A673 (cell line): ENCODE results near the gene VWA1.

Experiments used
- CTCF ChIP-seq: fragments of 300-800, 200-600 bp; sonication (generic); conservative IDR thresholded peaks from 2 replicates; pipeline ENCODE4 v1.5.1; 2017; ENCODE audit warnings: low read depth, mild to moderate bottlenecking, antibody characterized with exemption, low read length, moderate library complexity, mixed read lengths
- EZH2 ChIP-seq: fragments of 200-600 bp; sonication (generic); IDR thresholded peaks from 2 replicates; pipeline ENCODE4 v1.6.1; 2017; ENCODE audit warnings: borderline replicate concordance, low read depth, mild to moderate bottlenecking, mixed read lengths, antibody characterized with exemption, low read length; ENCODE audit not compliant: poor library complexity, severe bottlenecking

DNA sequence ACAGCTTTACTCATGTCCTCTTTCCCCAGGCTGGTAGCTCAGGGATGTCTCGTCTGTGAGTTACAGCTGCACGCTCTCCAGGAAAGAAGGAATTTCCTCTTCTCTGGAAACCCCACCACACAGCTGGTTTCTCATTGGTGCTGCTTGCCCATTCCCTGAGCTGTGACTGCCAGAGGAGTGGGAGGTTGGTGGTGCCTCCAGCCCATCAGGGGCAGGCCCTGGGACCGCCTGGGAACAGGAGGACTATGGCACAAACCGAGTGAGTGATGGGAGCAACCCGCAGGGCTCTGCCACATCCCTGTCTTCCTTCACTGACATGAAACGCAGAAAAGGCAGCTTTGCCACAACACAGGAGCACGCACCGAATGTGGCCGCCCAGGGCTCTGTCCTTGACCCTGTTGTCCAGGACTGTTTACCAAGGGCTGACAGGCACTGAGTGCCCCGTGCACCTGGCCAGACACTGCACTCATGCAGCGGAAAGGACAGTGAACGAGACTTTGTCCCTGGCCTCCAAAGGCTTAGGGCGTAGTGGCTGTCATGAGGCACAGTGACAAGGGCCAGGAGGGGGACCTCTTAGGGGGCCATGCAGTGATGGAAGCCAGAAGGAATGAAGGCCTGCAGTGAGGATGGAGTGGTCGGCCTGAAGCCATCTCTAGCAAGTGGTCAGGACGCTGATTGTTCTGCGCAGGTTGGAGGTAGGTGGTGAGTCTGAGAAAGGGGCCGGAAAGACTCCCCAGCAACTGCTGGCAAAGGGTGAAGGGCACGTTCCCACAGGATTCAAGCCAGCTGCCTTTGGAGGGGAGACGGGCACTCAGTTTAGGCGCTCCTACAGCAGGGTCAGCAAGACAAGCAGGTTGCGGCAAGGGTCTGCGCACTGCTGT is 34.7 kb upstream of the VWA1 start:
- TF ChIP-seq CTCF = no peak
- no peak for TF ChIP-seq EZH2
